Prostate gland (tissue), 2 donors: ENCODE results near the gene UCHL5. TPM values are rescaled to one million over a fixed set of nuclear protein-coding genes. Genes with fewer than 3 reads are reported as not detected.

Experiments used
- DNase-seq: peaks from one replicate; pipeline ENCODE4 v3.0.0-alpha.2; 2019; ENCODE audit warnings: low spot score
- H3K27ac ChIP-seq, 2 donors: fragments of 200-600 bp; sonication (generic); 2 replicates each; pipeline ENCODE4 v1.5.1; 2017 to 2019
- H3K27me3 ChIP-seq: fragments of 200-600 bp; sonication (generic); replicated peaks from 2 replicates; pipeline ENCODE4 v1.5.1; 2019; ENCODE audit not compliant: insufficient read depth
- H3K36me3 ChIP-seq, 2 donors: fragments of 200-600 bp; sonication (generic); 1 replicate in 1 of 2; 2 replicates in 1 of 2; pipeline versions ENCODE4 v1.5.1 to v1.8.1; 2017 to 2019
- H3K4me1 ChIP-seq: fragments of 200-600 bp; sonication (generic); replicated peaks from 2 replicates; pipeline ENCODE4 v1.5.1; 2019
- H3K4me3 ChIP-seq, 2 donors: fragments of 200-600 bp; sonication (generic); 2 replicates each; pipeline ENCODE4 v1.5.1; 2017 to 2019
- H3K9me3 ChIP-seq: fragments of 200-600 bp; sonication (generic); 2 replicates; pipeline ENCODE4 v1.5.1; 2017
- POLR2A ChIP-seq: fragments of 450-650 bp; IDR thresholded peaks from one replicate; pipeline ENCODE4 v1.6.1; 2016; ENCODE audit warnings: antibody characterized with exemption, mild to moderate bottlenecking
- POLR2AphosphoS5 ChIP-seq: sonication (generic); formaldehyde crosslinking; IDR thresholded peaks from one replicate; pipeline ENCODE4 v1.6.1; 2017; ENCODE audit warnings: antibody characterized with exemption
- WGBS: methylation state at CpG from one replicate; pipeline ENCODE4 v1.1.5; 2018; 5-methylcytosine and 5-hydroxymethylcytosine counted together
- intact Hi-C: fragments of 100-400 bp; cut with DNase I; formaldehyde crosslinking; loops from one replicate; pipeline ENCODE4 v1.14.2; 2022
- total RNA-seq, 2 donors: library from RNA; depleted of rRNA; stranded (reverse); fragments of >200 nt; gene quantifications; one replicate each; pipeline ENCODE4 v1.1.0, GENCODE V29; 2016
- TF ChIP-seq, protein P1 (sequence below), 4 experiments: fragments of 200-600 bp in 2 of 4; fragments of 450-650 bp in 2 of 4; sonication (generic) in 2 of 4; IDR thresholded peaks; 1 replicate in 3 of 4; 2 replicates in 1 of 4; pipeline ENCODE4 v1.5.1; 2016 to 2019; ENCODE audit warnings: antibody characterized with exemption in 4 of 4, mild to moderate bottlenecking in 2 of 4, moderate library complexity in 2 of 4

Gene UCHL5
- total RNA-seq, 2 donors from 2014 or later, result 28.7 to 36.9 TPM

DNA sequence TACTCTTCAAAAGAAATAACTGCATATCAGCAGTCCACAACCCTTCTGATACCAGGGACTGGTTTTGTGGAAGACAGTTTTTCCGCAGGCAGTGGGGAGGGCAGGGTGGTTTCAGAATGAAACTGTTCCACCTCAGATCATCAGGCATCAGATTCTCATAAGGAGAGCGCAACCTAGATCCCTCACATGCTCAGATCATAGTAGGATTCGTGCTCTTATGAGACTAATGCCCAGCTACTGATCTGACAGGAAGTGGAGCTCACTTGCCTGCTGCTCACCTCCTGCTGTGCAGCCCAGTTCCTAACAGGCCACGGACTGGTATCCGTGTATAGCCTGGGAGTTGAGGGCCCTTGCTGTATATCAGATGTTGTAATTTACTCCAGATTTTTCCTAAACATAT lies 11.8 kb upstream of the UCHL5 start:
- TF ChIP-seq, protein P1, sequence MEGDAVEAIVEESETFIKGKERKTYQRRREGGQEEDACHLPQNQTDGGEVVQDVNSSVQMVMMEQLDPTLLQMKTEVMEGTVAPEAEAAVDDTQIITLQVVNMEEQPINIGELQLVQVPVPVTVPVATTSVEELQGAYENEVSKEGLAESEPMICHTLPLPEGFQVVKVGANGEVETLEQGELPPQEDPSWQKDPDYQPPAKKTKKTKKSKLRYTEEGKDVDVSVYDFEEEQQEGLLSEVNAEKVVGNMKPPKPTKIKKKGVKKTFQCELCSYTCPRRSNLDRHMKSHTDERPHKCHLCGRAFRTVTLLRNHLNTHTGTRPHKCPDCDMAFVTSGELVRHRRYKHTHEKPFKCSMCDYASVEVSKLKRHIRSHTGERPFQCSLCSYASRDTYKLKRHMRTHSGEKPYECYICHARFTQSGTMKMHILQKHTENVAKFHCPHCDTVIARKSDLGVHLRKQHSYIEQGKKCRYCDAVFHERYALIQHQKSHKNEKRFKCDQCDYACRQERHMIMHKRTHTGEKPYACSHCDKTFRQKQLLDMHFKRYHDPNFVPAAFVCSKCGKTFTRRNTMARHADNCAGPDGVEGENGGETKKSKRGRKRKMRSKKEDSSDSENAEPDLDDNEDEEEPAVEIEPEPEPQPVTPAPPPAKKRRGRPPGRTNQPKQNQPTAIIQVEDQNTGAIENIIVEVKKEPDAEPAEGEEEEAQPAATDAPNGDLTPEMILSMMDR (IDR thresholded peaks at IDR 0.05), result no peak
- TF ChIP-seq POLR2A (no peak), POLR2AphosphoS5 (no peak)
- 74% methylated on average over 5 of the region's 5 CpGs for WGBS
- DNase-seq, result no peak
- H3K27me3 ChIP-seq, result no peaks in the 10 kb centered on the region
- H3K9me3 ChIP-seq, result no peaks in the 10 kb centered on the region
- no peaks in the 10 kb centered on the region for H3K36me3 ChIP-seq
- no peaks in the 10 kb centered on the region for H3K4me1 ChIP-seq
- intact Hi-C loops, result no loop called here
- H3K27ac ChIP-seq, result no peak overlapping the region
- H3K4me3 ChIP-seq, result no peak overlapping the region

DNA sequence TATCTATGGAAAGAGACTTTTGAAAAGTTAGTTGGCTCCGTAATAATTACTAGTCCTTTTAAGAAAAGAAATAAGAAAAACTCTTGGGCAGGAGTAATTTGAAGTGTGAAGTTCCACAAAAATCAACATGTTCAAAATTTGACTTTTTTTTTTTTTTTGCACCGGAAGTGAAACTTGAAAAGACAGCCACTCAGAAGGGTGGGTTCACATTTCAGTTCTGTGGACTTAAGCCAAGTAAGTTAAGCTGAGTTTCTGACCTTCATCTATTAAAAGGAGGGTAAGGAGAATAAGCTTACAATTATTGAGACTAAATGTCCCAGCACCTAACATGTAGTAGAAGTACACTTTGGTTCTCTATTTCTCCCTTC lies 11.2 kb upstream of the UCHL5 start:
- intact Hi-C loops, result no loop called here

DNA sequence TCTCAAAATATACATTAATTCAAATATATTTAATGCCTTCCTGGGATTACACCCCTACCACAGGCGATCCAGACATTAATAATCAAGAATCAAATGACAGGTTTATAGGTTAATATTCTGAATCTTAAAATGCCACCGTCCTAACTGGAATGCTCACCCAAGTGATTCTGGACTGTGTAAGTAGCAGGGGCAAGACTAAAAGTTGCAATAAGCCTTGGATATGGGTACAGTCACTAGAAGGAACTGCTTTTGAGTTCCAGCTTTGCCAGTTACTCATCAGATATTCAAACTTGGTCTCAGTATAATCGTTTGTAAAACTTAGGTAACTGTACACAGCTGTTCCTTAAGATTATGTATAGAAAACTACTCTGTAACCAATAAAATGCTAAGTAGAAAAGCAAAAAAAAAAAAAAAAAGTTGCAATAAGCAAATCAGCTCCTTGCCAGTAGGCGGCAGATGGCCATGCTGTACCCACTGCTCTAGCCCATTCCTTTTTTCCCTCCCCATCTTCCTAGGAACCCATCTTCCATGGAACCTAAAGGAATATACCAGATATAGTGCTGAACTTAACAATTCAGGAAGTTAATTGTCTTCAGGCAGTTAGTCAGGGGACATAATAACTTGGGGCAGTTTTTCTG lies 10.7 kb upstream of the UCHL5 start:
- no peaks in the 10 kb centered on the region for H3K27me3 ChIP-seq
- intact Hi-C loops, result no loop called here
- WGBS, result 77% methylated on average over 4 of the region's 4 CpGs
- no peak for DNase-seq
- H3K4me3 ChIP-seq, result no peak overlapping the region
- TF ChIP-seq POLR2AphosphoS5 (no peak), POLR2A (no peak)
- TF ChIP-seq, protein P1 (IDR thresholded peaks at IDR 0.05), result no peak
- H3K36me3 ChIP-seq, result no peaks in the 10 kb centered on the region
- no peak overlapping the region for H3K27ac ChIP-seq
- no peaks in the 10 kb centered on the region for H3K9me3 ChIP-seq
- no peaks in the 10 kb centered on the region for H3K4me1 ChIP-seq

More for the DNA sequence above, 11.2 kb upstream of the UCHL5 start:
- H3K27me3 ChIP-seq, result no peaks in the 10 kb centered on the region
- H3K36me3 ChIP-seq, result no peaks in the 10 kb centered on the region
- no peaks in the 10 kb centered on the region for H3K4me1 ChIP-seq
- 62% methylated on average over 2 of the region's 2 CpGs for WGBS
- no peak for DNase-seq
- TF ChIP-seq, protein P1 (IDR thresholded peaks at IDR 0.05), result no peak
- TF ChIP-seq POLR2AphosphoS5 (no peak), POLR2A (no peak)
- H3K9me3 ChIP-seq, result no peaks in the 10 kb centered on the region
- H3K27ac ChIP-seq, result no peak overlapping the region
- H3K4me3 ChIP-seq, result no peak overlapping the region

DNA sequence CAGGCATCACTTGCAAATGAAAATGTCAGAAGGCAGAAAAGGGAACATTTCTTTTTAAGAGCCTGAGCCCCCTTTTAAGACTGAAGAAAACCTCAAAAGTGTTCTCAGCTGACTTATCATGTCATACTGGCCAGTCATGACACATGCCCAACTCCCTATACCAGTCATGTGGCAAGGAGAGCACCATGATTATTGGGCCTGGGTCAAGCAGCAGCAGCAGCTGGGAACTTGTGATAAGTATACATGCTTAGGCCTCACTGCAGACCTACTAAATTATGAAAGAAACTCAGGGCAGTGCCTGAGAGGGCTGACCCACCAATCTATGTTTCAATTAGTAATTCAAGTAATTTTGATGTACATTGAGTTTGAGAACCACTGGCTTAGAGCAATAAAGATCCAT lies 8.9 kb upstream of the UCHL5 start:
- Histone ChIP-seq H3K9me3 (no peaks in the 10 kb centered on the region), H3K4me1 (no peaks in the 10 kb centered on the region), H3K36me3 (no peaks in the 10 kb centered on the region), H3K4me3 (no peak overlapping the region), H3K27me3 (no peaks in the 10 kb centered on the region), H3K27ac (no peak overlapping the region)
- intact Hi-C loops, result no loop called here
- TF ChIP-seq, protein P1 (IDR thresholded peaks at IDR 0.05), result no peak
- TF ChIP-seq POLR2AphosphoS5 (no peak), POLR2A (no peak)
- no peak for DNase-seq

DNA sequence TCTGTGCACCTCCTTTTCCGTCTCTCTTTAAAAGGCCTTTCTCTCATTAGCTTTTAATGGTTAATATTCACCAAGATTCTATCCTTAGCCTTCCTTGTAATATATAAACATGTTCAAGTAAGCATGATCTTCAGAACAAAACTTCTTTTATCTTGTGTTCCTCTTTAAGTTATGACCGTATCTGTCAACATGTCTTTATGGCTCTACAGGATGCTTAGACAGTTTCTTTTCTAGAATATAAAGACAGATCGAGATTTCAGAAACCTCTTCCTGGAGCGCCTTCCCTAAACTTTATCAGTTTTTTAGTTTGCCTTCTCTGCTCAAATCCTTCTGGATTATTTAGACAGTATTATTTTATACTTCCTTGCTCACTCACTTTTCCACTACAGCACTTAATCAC lies 7.4 kb upstream of the UCHL5 start:
- H3K27ac ChIP-seq, result no peak overlapping the region
- TF ChIP-seq, protein P1 (IDR thresholded peaks at IDR 0.05), result no peak
- TF ChIP-seq POLR2AphosphoS5, result no peak
- no peak for TF ChIP-seq POLR2A
- no peaks in the 10 kb centered on the region for H3K36me3 ChIP-seq
- no peaks in the 10 kb centered on the region for H3K27me3 ChIP-seq
- H3K9me3 ChIP-seq, result no peaks in the 10 kb centered on the region
- H3K4me1 ChIP-seq, result no peaks in the 10 kb centered on the region
- H3K4me3 ChIP-seq, result no peak overlapping the region
- 77% methylated on average over 4 of the region's 4 CpGs for WGBS
- intact Hi-C loops, result no loop called here
- no peak for DNase-seq
